T-helper 1 cell (primary cell): ENCODE measurements around the gene LAMC3.
"Not testable (repeated sequence)": the region's sequence is repeated elsewhere in the genome, so short reads cannot be mapped to it uniquely, and the experiment has no call there.

Experiments
- DNase-seq, 5 donors: peaks; one replicate each; pipeline ENCODE4 v3.0.0-alpha.2; 2012 to 2020

LAMC3 gene

GRCh38 chr9:130992682-130993032, 16.3 kb upstream of the LAMC3 start:
- no peak for DNase-seq

- no peak for DNase-seq
Observed at GRCh38 chr9:130993303-130994030, 15.5 kb upstream of the LAMC3 start.

DNA sequence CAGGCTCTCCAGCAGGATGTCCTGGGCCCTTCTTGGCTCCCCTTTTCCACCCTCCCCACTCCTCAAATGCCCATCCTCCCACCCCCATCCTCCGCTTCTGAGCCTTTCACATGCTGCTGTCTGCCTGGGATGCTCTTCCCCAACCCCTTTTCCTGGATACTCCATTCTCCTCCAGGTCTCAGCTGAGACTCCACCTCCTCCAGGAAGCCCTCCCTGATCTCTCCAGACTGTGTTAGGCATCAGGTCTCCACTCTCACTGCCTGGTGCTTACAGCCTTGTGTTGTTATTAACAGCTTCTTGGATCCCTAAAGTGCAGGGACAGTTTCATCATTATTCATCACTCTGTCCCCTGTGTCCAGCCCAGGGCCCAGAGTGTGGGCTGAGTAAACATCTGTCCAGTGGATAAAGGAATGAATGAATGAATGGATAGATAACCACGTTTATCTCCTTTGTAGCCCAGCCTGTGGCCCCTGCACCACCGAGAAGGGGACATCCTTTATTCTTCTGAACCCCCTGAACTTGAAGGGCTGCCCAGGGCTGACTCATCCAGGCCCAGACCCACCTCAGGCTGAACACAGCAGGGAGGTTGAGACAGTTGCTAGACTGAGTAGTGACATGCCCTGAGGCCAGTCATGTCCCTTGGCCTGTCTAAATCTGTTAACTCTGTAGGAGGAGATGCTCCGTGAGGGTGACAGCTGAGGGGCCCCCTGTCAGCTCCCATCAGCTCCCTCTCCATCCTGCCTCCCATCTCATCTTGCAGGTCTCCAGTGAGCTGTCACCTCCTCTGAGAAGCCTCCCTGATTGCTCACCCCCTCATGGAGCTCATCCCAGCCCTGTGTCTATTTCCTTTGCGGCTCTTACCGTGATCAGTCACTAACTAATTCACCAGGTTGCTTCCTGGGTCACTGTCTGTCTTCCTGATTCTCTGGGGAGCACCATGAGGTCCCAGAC, 14.6 kb upstream of the LAMC3 start:
- DNase-seq, result no peak

GRCh38 chr9:130995086-130996011, 13.6 kb upstream of the LAMC3 start:
- no peak for DNase-seq

GRCh38 chr9:130996205-130996604, 12.8 kb upstream of the LAMC3 start:
- no peak for DNase-seq

GRCh38 chr9:130996676-130997394, 12.1 kb upstream of the LAMC3 start:
- DNase-seq, result no peak

DNA sequence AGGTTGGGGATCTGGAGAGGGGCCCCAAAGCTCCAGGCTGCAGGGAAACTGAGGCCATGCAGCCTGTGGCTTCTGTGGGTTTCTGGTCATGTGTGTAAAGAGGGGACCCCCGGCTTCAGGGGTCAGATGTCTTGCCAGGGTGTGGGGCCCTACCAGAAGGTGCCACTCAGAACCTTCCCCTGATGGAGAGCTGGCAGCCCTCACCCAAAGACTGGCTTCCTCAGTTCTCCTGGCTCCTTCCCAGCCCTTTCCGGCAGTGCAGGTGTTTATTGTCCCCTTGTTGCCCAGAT, 11.6 kb upstream of the LAMC3 start:
- no peak for DNase-seq

DNA sequence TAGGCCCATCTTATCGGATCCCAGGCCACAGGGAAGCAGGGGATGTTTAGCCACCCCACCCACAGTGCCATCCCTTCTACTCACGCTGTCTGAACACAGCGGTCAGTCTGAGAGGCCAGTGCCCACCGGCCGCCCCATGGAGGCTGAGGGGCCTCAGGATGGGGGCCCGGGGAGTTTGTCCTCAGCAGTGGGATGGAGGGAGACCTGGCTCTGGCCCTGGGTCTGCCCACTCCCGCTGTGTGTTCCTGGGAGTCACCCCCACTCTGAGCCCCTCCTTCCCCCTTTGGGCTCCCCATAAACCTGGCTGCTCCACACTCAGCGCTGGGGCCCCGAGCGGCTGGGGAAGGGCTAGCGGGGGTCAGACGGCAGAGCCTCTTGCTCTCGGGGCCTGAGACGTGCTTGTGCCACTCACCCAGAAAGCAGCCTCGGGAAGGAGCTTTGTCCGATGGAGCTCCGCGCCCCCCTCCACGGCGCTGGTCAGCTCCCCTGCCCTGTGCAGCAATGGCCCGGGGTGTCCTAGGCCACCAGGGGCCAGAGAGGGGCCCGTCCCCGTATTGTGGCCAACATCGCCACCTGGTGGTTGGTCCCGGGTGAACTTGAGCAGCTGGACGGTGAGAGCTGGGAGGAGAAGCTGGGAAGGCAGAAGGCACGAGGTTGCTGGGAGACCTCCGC, 10.9 kb upstream of the LAMC3 start:
- DNase-seq, result peak in 2 of 5 donors; percentile 4 to 27

GRCh38 chr9:130998597-130999244, 10.3 kb upstream of the LAMC3 start:
- no peak for DNase-seq

DNA sequence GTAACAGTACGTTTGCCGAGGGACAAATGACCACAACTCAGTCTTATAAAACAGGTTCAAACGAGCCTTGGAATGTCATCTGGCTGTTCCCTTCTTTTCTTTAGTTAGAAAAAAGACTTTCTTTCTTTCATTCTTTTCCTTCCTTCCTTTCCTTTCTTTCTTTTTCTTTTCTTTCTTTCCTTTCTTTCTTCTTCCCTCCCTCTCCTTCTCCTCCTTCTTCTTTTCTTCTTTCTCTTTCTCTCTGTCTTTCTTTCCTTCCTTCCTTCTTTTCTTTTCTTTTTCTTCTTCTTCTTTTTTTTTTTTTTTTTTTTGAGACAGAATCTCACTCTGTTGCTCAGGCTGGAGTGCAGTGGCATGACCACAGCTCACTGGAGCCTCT, 9.7 kb upstream of the LAMC3 start:
- no peak for DNase-seq

- not testable (repeated sequence) for DNase-seq
Observed at GRCh38 chr9:131000526-131000925, 8.4 kb upstream of the LAMC3 start.

DNA sequence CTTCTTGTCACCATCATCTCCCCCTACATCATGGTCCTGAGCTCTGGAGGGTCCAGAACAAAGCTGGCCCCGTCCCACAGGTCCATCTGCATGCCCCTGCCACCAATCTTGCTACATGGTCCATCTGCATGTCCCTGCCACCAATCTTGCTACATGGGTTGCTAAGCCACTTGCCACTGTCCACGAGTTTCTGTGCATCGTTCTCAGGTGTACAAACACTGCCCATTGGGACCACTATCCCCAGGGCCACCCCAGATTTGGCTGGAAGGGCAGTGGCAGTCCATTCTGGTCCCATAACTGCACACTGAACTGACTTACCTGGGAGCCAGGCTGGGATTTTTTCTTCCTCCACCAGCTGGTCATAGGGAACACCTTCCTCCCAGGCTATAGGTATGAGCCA, 8.0 kb upstream of the LAMC3 start:
- DNase-seq, result no peak

DNA sequence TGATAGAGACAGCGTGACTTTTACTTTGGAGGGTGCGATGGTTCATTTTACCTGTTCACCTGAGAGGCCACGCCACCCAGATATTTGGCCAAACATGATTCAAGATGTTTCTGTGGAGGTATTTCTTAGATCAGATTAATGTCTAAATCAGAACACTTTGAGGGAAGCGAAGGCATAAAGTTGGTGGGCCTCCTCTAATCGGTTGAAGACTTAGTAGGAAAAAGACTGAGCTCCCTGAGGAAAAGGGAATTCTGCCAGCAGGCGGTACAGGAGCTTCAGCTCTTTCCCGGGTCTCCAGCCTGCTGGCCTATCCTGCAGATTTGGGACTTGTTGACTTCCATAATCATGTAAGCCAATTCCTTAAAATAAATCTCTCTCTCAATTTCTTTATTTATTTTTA, 7.0 kb upstream of the LAMC3 start:
- DNase-seq, result no peak

DNA sequence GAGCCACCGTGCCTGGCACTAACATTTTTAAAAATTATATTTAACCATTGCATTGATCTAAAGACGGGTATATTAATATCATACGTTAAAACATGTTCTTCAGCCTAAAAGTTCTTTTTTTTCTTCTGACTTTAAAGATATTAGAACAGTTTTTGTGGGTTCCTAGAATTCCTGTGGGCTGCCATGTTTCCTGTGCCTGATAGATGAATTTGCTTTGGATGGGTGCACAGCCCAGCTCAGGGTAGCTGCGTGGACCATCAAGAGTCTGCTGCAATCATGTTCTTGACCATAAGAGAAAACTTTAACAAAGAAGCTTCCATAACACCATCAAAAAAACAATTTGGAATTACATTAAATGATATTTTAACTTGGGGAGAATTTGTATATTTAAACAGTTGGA, 2.4 kb upstream of the LAMC3 start:
- no peak for DNase-seq

DNA sequence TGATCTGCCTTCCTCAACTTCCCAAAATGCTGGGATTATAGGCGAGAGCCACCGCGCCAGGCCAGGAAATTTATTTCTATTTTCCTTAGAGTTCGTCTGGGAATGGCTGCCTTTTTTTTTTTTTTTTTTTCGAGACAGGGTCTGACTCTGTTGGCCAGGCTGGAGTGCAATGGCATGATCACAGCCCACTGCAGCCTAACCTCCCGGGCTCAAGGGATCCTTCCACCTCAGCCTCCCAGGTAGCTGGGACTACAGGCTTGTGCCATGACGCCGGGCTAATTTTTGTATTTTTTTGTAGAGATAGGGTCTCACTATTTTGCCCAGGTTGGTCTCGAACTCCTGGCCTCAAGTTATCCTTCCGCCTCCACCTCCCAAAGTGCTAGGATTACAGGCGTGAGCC, 888 bp upstream of the LAMC3 start:
- no peak for DNase-seq

GRCh38 chr9:131008563-131008908, 438 bp upstream of the LAMC3 start:
- no peak for DNase-seq

DNA sequence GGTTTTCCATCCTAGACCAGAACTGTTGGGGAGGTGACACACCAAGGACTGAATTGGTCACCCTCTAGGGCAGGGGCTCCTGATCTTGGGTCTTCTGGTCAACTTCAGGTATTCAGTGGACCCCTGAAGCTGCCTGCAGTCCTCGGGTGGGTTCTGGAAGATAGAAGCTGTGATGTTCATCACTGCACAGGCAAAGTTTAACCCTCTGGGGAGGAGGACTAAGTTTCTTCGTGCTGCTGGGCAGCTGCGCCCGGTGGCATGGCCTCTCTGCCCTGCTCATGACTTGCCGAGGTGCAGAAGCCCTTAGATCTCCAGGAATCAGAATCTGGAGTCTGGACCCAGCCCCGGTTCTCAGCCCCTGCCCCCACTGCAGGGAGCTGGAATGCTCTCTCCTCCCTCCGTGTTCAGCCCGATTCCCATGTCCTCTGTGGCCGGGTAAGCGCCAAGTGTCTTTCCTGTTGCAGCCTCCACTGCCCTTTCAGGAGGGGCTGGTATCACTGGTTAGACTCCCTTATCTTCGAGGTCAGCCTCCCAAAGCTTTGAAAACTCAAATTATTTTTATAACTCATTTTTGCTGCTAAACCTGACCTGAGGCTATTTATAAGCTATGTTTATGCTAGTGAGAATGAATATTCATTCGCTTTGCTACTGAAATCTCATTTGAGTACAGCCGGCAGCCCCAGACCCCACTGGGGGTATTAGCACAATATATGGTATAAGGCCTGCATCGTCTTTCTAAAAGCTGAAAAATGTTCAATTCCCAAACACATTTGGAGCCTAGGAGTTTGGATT, 1.7 kb downstream of the LAMC3 start:
- no peak for DNase-seq

DNA sequence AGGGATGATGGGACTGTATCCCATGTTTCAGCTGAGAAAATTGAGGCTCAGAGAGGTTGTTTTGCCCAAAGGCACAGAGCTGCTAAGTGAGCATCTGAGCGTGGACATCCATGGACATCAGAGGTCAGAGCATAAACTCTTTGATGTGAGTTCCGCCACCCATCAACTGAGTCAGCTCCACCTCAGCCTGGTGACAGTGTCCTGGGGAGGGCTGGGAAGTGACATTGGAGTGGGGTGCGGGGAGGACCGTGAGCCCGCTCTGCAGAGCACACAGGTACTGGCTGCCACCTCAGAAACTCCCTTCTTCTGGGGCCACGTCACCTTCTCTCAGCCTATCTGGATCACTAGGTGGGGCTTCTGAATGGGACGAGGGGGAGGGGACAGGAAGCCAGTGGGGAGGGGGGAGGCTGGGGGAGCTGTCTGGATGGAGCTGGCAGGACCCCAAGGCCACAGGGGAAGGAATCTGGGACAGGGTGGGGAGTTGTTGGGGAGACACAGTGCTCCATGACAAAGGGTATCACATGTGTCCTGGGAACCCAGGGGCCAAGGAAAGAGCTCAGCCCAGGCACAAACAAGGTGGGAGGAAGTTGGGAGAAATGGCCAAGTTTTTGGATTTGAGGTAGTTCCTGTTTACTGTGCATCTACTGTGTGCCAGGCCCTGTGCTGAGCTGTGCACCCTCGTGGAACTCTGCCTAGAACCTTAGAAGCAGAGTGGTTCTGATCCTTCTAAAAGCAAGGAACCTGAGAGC, 2.5 kb downstream of the LAMC3 start:
- no peak for DNase-seq

DNA sequence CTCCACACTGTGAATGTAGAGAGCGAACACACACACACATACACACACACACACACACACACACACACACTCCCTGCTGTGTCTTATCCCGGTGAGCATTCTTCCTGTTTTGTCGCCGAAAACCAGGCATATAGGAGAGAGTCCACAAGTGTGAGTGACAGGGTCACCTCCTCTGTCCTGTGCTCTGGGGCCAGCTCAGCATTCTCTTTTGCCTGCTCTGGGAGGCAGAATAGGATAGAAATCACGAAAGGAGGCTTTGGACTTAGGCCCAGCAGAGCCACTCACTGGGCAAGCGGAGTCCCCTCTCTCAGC, 3.0 kb downstream of the LAMC3 start:
- no peak for DNase-seq

GRCh38 chr9:131012396-131012917, 3.5 kb downstream of the LAMC3 start:
- no peak for DNase-seq
